ENCODE measurements around the gene TRAPPC10.
"Not testable (repeated sequence)": the region's sequence is repeated elsewhere in the genome, so short reads cannot be mapped to it uniquely, and the experiment has no call there.

TRAPPC10 gene

DNA sequence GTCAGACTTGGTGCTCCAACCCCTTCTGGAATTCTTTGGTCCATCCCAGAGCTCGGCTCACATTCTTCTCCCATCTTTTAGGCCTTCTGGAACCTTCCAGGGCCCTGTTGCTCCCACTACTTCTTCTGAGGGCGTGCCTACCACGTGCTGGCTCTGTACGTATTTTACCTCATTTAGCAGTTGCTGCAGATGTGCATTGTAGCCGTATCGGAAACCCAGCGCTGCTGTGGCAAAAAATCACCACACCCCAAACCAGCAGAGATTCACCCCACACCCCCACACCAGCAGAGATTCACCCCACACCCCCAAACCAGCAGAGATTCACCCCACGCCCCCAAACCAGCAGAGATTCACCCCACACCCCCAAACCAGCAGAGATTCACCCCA is 143.9 kb downstream of the TRAPPC10 start:
- H3K4me2 ChIP-seq, H3K27ac ChIP-seq, H4K20me1 ChIP-seq, H3K9me3 ChIP-seq, H3K36me3 ChIP-seq, H3K27me3 ChIP-seq, H3K4me3 ChIP-seq, H3K4me1 ChIP-seq, H3K9ac ChIP-seq: not testable (repeated sequence)
